GM12872 (cell line): Measurements from ENCODE around the gene SUMO4.

Experiments
- CTCF ChIP-seq: IDR thresholded peaks from 3 replicates; pipeline ENCODE4 v1.5.1; 2011; ENCODE audit warnings: low read depth, mild to moderate bottlenecking, low read length, moderate library complexity; ENCODE audit not compliant: insufficient read depth

Gene SUMO4

DNA sequence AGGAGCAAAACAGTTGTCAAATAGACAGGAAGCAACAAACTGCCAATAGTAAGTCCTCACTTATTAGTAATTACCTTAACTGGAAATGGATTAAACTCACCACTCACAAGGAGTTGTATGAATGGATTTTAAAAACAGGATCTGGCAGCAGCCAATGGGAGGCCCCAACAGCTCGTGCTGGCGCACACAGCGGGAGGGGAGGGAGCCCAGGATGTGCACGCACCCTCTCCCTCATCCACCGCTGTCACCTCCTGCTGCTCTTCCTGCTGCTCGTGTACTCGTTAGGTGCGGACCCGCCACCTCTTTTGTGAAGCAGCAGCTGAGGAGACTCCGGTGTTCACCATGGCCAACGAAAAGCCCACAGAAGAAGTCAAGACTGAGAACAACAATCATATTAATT is at the start of gene SUMO4:
TSS of gene SUMO4 (plus strand) at position 213 of the 400 bp plus-strand sequence. CDS start at position 343, 130 bp downstream.
- TF ChIP-seq CTCF: no peak

GRCh38 chr6:149354009-149354408 is 46.1 kb upstream of the SUMO4 start:
- TF ChIP-seq CTCF: no peak

GRCh38 chr6:149356081-149356750 is 43.8 kb upstream of the SUMO4 start:
- no peak for TF ChIP-seq CTCF

- TF ChIP-seq CTCF: no peak
Measured at GRCh38 chr6:149357726-149358538, 42.1 kb upstream of the SUMO4 start.

DNA sequence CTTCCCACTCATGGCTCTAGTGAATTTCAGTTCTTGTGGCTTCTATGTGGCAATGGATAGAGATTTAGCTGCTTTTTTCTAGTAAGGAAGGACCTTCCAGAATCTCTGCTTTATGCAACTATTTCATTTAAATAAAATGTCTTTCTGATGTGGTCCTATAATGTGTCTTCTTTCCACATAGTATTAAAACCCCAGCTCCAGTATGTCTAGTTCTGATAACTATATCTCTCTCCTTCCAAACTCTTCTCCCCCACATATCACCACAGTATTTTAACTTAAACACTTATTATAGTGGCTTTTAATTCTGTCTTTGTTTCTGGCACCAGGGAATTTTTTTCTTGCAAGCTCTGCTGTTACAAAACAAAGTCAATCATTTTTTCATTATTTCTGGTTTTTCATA is 40.6 kb upstream of the SUMO4 start:
- no peak for TF ChIP-seq CTCF

DNA sequence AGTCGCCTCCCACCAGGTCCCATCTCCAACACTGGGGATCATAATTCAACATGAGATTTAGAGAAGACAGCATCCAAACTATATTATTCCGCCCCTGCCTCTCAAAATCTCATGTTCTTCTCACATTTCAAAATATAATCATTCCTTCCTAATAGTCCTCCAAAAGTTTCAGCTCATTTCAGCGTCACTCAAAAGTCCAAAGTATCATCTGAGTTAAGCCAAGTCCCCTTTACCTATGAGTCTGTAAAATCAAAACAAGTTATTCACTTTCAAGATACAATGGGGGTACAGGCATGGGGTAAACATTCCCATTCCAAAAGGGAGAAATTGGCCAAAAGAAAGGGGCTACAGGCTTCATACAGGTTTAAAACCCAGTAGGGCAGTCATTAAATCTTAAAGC is 39.5 kb upstream of the SUMO4 start:
- TF ChIP-seq CTCF: no peak

DNA sequence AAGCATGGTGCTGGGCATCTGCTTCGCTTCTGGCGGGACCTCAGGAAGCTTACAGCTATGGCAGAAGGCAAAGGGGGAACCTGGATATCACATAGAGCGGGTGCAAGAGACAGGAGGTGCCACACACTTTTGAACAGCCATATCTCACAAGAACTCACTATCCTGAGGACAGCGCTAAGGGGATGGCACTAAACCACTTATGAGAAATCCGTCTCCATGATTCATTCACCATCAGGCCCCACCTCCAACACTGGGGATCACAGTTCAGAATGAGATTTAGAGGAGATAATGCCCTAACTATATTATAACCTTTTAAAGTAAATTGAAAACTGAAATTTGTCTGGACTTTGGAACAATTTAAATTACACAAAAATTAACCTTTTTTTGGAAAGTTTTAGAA is 37.8 kb upstream of the SUMO4 start:
- no peak for TF ChIP-seq CTCF
